Motor neuron (in vitro differentiated cells): Measurements from ENCODE around the gene AATF. TPM values are rescaled to one million over a fixed set of nuclear protein-coding genes. Genes with fewer than 3 reads are reported as not detected.
A peak's percentile ranks its signal among the peaks of the same experiment; 100 is the strongest.

ENCODE experiments used
- ATAC-seq, 8 experiments: fragments of 200-7000 bp; cut with Tn5 transposase; replicated peaks in 6 of 8; 2 replicates each; pipeline ENCODE4 v1.8.0; 2021; ENCODE audit warnings: mild to moderate bottlenecking in 8 of 8, moderate library complexity in 8 of 8
- H3K27ac ChIP-seq, 2 donors: fragments of 250-450 bp; sonication (Bioruptor Pico); 2 replicates each; pipeline ENCODE4 v1.9.0; 2021; ENCODE audit warnings: antibody characterized with exemption in 2 of 2, mild to moderate bottlenecking in 2 of 2, moderate library complexity in 1 of 2
- H3K4me1 ChIP-seq, 2 donors: fragments of 250-450 bp; sonication (Bioruptor Pico); replicated peaks in 1 of 2; 2 replicates each; pipeline ENCODE4 v1.6.1; 2021; ENCODE audit warnings: antibody characterized with exemption in 2 of 2, mild to moderate bottlenecking in 2 of 2, moderate library complexity in 1 of 2
- H3K4me3 ChIP-seq, 5 donors: fragments of 250-450 bp; sonication (Bioruptor Pico); 2 replicates each; pipeline ENCODE4 v1.9.0; 2021; ENCODE audit warnings: antibody characterized with exemption in 5 of 5, mild to moderate bottlenecking in 5 of 5, moderate library complexity in 4 of 5
- WGBS, 10 experiments: fragments of 450-650 bp; shearing (Covaris generic); methylation state at CpG; one replicate each; pipeline ENCODE4 v1.0.0; 2022; 5-methylcytosine and 5-hydroxymethylcytosine counted together
- in situ Hi-C, 9 experiments: fragments of 400-800 bp; cut with MboI; loops; one replicate each; pipeline ENCODE4 v1.15.0; 2021; ENCODE audit warnings: low sequenced_read_pairs in 9 of 9, low pct_unique_long_range_greater_than_20kb in 2 of 9; ENCODE audit not compliant: unreplicated experiment in 9 of 9
- total RNA-seq, 8 experiments: library from RNA; unstranded; fragments of 300-600 nt; gene quantifications; 2 replicates each; pipeline versions ENCODE4 v1.2.3 to v1.2.4, GENCODE V29; 2022

AATF gene
- total RNA-seq, 8 experiments from 2014 or later, result 30.7 to 60.9 (median 43.3) TPM

- H3K27ac ChIP-seq, result no peak overlapping the region
- peaks cover 14 to 36% of the 10 kb centered on the region in 2 donors for H3K4me1 ChIP-seq
- in situ Hi-C loops, result no loop called here
- WGBS, 10 experiments, result 78 to 100% (median 96%) methylated on average over 1 to 4 of the region's 4 CpGs; no CpG with 5 or more reads in 1 of the 10 experiments
- no peak for ATAC-seq
- H3K4me3 ChIP-seq, result no peak overlapping the region
Measured at GRCh38 chr17:36979565-36979941, 30.8 kb downstream of the AATF start.

- WGBS, 10 experiments, result 0 to 74% (median 33%) methylated on average over 1 to 2 of the region's 2 CpGs; no CpG with 5 or more reads in 2 of the 10 experiments
- ATAC-seq, result peak in 3 of 8 experiments; percentile 45 to 85 (median 50)
- peaks cover 14 to 36% of the 10 kb centered on the region in 2 donors for H3K4me1 ChIP-seq
- H3K27ac ChIP-seq, result no peak overlapping the region
- in situ Hi-C loops, result no loop called here
- no peak overlapping the region for H3K4me3 ChIP-seq
Measured at GRCh38 chr17:36980280-36980761, 31.6 kb downstream of the AATF start.

GRCh38 chr17:36983618-36984017 lies 34.9 kb downstream of the AATF start:
- in situ Hi-C loops, result no loop called here
- Histone ChIP-seq H3K27ac (no peak overlapping the region), H3K4me3 (no peak overlapping the region), H3K4me1 (peaks cover 14 to 25% of the 10 kb centered on the region in 2 donors)
- no peak for ATAC-seq

GRCh38 chr17:36989173-36989572 lies 40.4 kb downstream of the AATF start:
- no peak for ATAC-seq
- no peak overlapping the region for H3K4me3 ChIP-seq
- in situ Hi-C loops, result no loop called here

GRCh38 chr17:36992701-36993100 lies 43.9 kb downstream of the AATF start:
- no peak overlapping the region for H3K27ac ChIP-seq
- no peak overlapping the region for H3K4me3 ChIP-seq
- 80 to 100% (median 100%) methylated on average over 1 to 2 of the region's 2 CpGs; no CpG with 5 or more reads in 1 of the 10 experiments for WGBS, 10 experiments
- in situ Hi-C loops, result no loop called here
- ATAC-seq, result no peak
- peaks cover 3 to 8% of the 10 kb centered on the region in 2 donors for H3K4me1 ChIP-seq

More at GRCh38 chr17:36989173-36989572, 40.4 kb downstream of the AATF start:
- 60 to 100% (median 94%) methylated on average over 1 to 6 of the region's 6 CpGs for WGBS, 10 experiments
- H3K4me1 ChIP-seq, result peaks cover 3 to 8% of the 10 kb centered on the region in 2 donors
- no peak overlapping the region for H3K27ac ChIP-seq

- ATAC-seq, result no peak
- Histone ChIP-seq H3K4me3 (no peak overlapping the region), H3K4me1 (peaks cover 3 to 8% of the 10 kb centered on the region in 2 donors), H3K27ac (no peak overlapping the region)
- in situ Hi-C loops, result no loop called here
Measured at GRCh38 chr17:36993227-36993626, 44.5 kb downstream of the AATF start.

GRCh38 chr17:36994438-36994837 lies 45.7 kb downstream of the AATF start:
- H3K4me3 ChIP-seq, result no peak overlapping the region
- no peak overlapping the region for H3K27ac ChIP-seq
- 50 to 100% (median 89%) methylated on average over 2 to 3 of the region's 3 CpGs for WGBS, 10 experiments
- in situ Hi-C loops, result no loop called here
- no peak for ATAC-seq
- H3K4me1 ChIP-seq, result peaks cover 3 to 8% of the 10 kb centered on the region in 2 donors

- WGBS, 10 experiments, result 83 to 100% (median 100%) methylated on average over 1 to 2 of the region's 2 CpGs; no CpG with 5 or more reads in 1 of the 10 experiments
- in situ Hi-C loops, result no loop called here
- Histone ChIP-seq H3K4me3 (no peak overlapping the region), H3K27ac (no peak overlapping the region), H3K4me1 (no peaks in the 10 kb centered on the region)
- ATAC-seq, result no peak
Measured at GRCh38 chr17:36999471-36999870, 50.7 kb downstream of the AATF start.

GRCh38 chr17:37016780-37017179 lies 68.0 kb downstream of the AATF start:
- no peak overlapping the region for H3K4me3 ChIP-seq
- no peak overlapping the region for H3K27ac ChIP-seq
- WGBS, 10 experiments, result 43 to 100% (median 79%) methylated on average over 1 to 4 of the region's 4 CpGs
- in situ Hi-C loops, result no loop called here
- peaks cover 18 to 44% of the 10 kb centered on the region in 2 donors for H3K4me1 ChIP-seq
- peak in 3 of 8 experiments; percentile 70 to 91 (median 81) for ATAC-seq

- 80 to 100% (median 100%) methylated on average over 1 of the region's 1 CpG; no CpG with 5 or more reads in 1 of the 10 experiments for WGBS, 10 experiments
Measured at GRCh38 chr17:37017404-37017803, 68.7 kb downstream of the AATF start.

GRCh38 chr17:37019117-37019740 lies 70.5 kb downstream of the AATF start:
- H3K4me1 ChIP-seq, result peaks cover 18 to 44% of the 10 kb centered on the region in 2 donors
- no peak overlapping the region for H3K4me3 ChIP-seq
- in situ Hi-C loops, result no loop called here
- ATAC-seq, result peak in 6 of 8 experiments; percentile 72 to 83 (median 76)
- H3K27ac ChIP-seq, result no peak overlapping the region
- WGBS, 10 experiments, result 0 to 93% (median 50%) methylated on average over 1 to 3 of the region's 3 CpGs; no CpG with 5 or more reads in 1 of the 10 experiments

More at GRCh38 chr17:37017404-37017803, 68.7 kb downstream of the AATF start:
- in situ Hi-C loops, result no loop called here
- peaks cover 18 to 44% of the 10 kb centered on the region in 2 donors for H3K4me1 ChIP-seq
- no peak overlapping the region for H3K4me3 ChIP-seq
- ATAC-seq, result peak in 1 of 8 experiments; percentile 22
- H3K27ac ChIP-seq, result no peak overlapping the region

GRCh38 chr17:37019741-37020129 lies 71.0 kb downstream of the AATF start:
- no peak overlapping the region for H3K4me3 ChIP-seq
- in situ Hi-C loops, result no loop called here
- ATAC-seq, result no peak
- 0 to 93% (median 81%) methylated on average over 1 to 4 of the region's 4 CpGs for WGBS, 10 experiments
- peaks cover 18 to 44% of the 10 kb centered on the region in 2 donors for H3K4me1 ChIP-seq
- H3K27ac ChIP-seq, result peak overlapping the region in 1 of 2 donors; percentile 12

- WGBS, 10 experiments, result 50 to 100% (median 79%) methylated on average over 1 to 3 of the region's 3 CpGs; no CpG with 5 or more reads in 3 of the 10 experiments
- H3K27ac ChIP-seq, result no peak overlapping the region
- in situ Hi-C loops, result no loop called here
Measured at GRCh38 chr17:37024181-37024637, 75.5 kb downstream of the AATF start.

More at GRCh38 chr17:37024181-37024637, 75.5 kb downstream of the AATF start:
- H3K4me1 ChIP-seq, result peaks cover 10 to 20% of the 10 kb centered on the region in 2 donors
- ATAC-seq, result no peak
- no peak overlapping the region for H3K4me3 ChIP-seq
